Esophagus (tissue), 2 donors: ENCODE results near the gene RETREG3. TPM values are rescaled to one million over a fixed set of nuclear protein-coding genes. Genes with fewer than 3 reads are reported as not detected.
"Not testable (repeated sequence)": the region's sequence is repeated elsewhere in the genome, so short reads cannot be mapped to it uniquely, and the experiment has no call there.

Experiments
- H3K27ac ChIP-seq, 2 donors: one replicate each; pipeline ENCODE4 v1.5.1; 2013; ENCODE audit warnings: low read depth in 2 of 2, mild to moderate bottlenecking in 2 of 2, inconsistent platforms in 1 of 2, low read length in 1 of 2, moderate library complexity in 1 of 2
- H3K27me3 ChIP-seq, 2 donors: one replicate each; pipeline ENCODE4 v1.6.1; 2013; ENCODE audit warnings: low read length in 2 of 2, control low read depth in 1 of 2, mild to moderate bottlenecking in 1 of 2; ENCODE audit not compliant: insufficient read depth in 2 of 2, control insufficient read depth in 1 of 2
- H3K36me3 ChIP-seq, 2 donors: one replicate each; pipeline ENCODE4 v1.6.1; 2013; ENCODE audit warnings: low read length in 1 of 2; ENCODE audit not compliant: control insufficient read depth in 2 of 2, insufficient read depth in 2 of 2
- H3K4me1 ChIP-seq, 2 donors: one replicate each; pipeline ENCODE4 v1.6.1; 2013; ENCODE audit warnings: low read length in 1 of 2; ENCODE audit not compliant: control insufficient read depth in 2 of 2, insufficient read depth in 2 of 2
- H3K4me3 ChIP-seq, 2 donors: one replicate each; pipeline ENCODE4 v1.5.1; 2013; ENCODE audit warnings: low read length in 2 of 2, mild to moderate bottlenecking in 2 of 2, low read depth in 1 of 2, moderate library complexity in 1 of 2
- H3K9me3 ChIP-seq, 2 donors: one replicate each; pipeline ENCODE4 v1.6.1; 2013; ENCODE audit warnings: mild to moderate bottlenecking in 2 of 2, low read depth in 1 of 2, low read length in 1 of 2, moderate library complexity in 1 of 2; ENCODE audit not compliant: control insufficient read depth in 2 of 2, insufficient read depth in 1 of 2
- WGBS, 2 donors: extraction: QIAGEN DNeasy Blood & Tissue Kit; methylation state at CpG; one replicate each; pipeline ENCODE4 v1.1.7; 2013; 5-methylcytosine and 5-hydroxymethylcytosine counted together
- polyA plus RNA-seq, 2 donors: library from polyadenylated mRNA; stranded (reverse); fragments of 200-250 nt; gene quantifications; one replicate each; pipeline ENCODE4 v1.2.3, GENCODE V29; 2013
- donor health status: healthy with polysubstance abuse.
- donor health status: Bipolar disorder and iron deficiency.

RETREG3 gene
- polyA plus RNA-seq, 2 donors: 15.3 to 28.5 TPM

DNA sequence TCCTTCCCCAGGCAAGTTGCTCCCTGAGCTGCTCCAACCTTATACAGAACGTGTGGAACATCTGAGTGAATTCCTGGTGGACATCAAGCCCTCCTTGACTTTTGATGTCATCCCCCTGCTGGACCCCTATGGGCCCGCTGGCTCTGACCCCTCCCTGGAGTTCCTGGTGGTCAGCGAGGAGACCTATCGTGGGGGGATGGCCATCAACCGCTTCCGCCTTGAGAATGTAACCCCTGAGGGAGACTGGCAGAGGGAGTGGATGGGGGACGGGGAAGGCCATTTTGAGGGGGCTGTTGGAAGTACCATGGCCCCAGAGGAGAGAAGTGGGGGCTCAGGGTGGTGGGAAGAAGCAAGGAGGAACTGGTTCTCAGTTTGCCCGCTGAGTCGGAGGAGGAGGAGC, 45.2 kb downstream of the RETREG3 start:
- H3K4me1 ChIP-seq: peaks cover 13 to 38% of the 10 kb centered on the region in 2 donors
- peaks cover 7 to 25% of the 10 kb centered on the region in 2 donors for H3K36me3 ChIP-seq
- no peaks in the 10 kb centered on the region for H3K27me3 ChIP-seq
- H3K9me3 ChIP-seq: no peaks in the 10 kb centered on the region
- peak overlapping the region in 1 of 2 donors; percentile 5 for H3K4me3 ChIP-seq
- WGBS, 2 donors: 81 to 85% methylated on average over 9 of the region's 9 CpGs
- H3K27ac ChIP-seq: peak overlapping the region in 1 of 2 donors; percentile 97

DNA sequence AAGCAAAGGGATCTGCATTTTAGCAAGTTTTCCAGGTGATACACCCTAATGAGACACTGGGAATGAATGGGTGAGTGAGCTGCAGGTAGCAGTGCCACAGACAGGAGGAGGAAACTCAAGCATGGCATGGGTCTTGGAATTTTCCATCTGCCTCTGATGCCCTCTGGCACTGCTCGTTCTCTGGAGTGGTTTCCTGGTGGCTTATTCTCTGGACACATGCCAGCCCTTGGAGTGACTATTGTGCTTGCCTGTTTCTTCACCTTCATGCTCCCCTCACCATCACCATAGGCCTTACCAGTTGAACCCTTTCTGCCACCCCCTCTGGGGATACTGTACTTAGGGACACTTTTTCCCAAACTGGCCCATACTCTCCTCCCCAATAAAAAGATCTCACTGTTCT, 45.6 kb downstream of the RETREG3 start:
- peaks cover 13 to 35% of the 10 kb centered on the region in 2 donors for H3K4me1 ChIP-seq
- H3K4me3 ChIP-seq: peak overlapping the region; percentile 91
- 9 to 19% methylated on average over 1 of the region's 1 CpG for WGBS, 2 donors
- no peaks in the 10 kb centered on the region for H3K27me3 ChIP-seq
- H3K9me3 ChIP-seq: no peaks in the 10 kb centered on the region
- peaks cover 3 to 21% of the 10 kb centered on the region in 2 donors for H3K36me3 ChIP-seq
- H3K27ac ChIP-seq: peak overlapping the region; percentile 89 to 97

DNA sequence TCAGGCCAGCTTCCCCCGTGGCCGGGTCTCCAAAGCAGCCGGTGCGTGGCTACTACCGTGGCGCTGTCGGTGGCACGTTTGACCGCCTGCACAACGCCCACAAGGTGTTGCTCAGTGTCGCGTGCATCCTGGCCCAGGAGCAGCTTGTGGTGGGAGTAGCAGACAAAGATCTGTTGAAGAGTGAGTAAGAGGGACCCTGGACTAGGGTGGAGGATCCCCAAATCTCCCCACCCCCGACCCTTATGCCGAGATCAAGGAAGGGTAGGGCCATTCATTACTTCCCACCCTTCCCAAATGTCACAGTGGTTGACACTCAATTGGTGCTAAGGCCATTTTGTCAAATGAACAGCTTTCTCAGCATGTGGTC, 46.0 kb downstream of the RETREG3 start:
- H3K9me3 ChIP-seq: no peaks in the 10 kb centered on the region
- peak overlapping the region; percentile 91 for H3K4me3 ChIP-seq
- no peaks in the 10 kb centered on the region for H3K27me3 ChIP-seq
- peaks cover 13 to 35% of the 10 kb centered on the region in 2 donors for H3K4me1 ChIP-seq
- peaks cover 3 to 18% of the 10 kb centered on the region in 2 donors for H3K36me3 ChIP-seq
- peak overlapping the region; percentile 89 to 97 for H3K27ac ChIP-seq
- WGBS, 2 donors: 53 to 60% methylated on average over 14 of the region's 14 CpGs

DNA sequence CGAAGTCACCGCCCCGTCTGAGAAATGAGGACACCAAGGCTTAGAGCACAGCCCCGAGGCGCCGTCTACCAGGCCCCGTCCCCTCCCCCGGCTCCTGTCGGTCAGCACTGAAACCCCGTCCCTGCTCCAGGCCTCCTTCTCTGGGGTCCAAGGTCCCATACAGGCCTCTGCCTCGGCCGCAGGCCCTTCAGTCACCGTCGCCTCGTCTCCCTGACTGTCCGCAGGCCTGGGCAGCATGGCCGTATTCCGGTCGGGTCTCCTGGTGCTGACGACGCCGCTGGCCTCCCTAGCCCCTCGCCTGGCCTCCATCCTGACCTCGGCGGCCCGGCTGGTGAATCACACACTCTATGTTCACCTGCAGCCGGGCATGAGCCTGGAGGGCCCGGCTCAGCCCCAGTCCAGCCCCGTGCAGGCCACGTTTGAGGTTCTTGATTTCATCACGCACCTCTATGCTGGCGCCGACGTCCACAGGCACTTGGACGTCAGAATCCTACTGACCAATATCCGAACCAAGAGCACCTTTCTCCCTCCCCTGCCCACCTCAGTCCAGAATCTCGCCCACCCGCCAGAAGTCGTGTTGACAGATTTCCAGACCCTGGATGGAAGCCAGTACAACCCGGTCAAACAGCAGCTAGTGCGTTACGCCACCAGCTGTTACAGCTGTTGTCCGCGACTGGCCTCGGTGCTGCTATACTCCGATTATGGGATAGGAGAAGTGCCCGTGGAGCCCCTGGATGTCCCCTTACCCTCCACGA, 46.6 kb downstream of the RETREG3 start:
- Histone ChIP-seq H3K4me3 (peak overlapping the region; percentile 91), H3K9me3 (no peaks in the 10 kb centered on the region), H3K27me3 (no peaks in the 10 kb centered on the region), H3K36me3 (peaks cover 3 to 18% of the 10 kb centered on the region in 2 donors), H3K4me1 (peaks cover 13 to 32% of the 10 kb centered on the region in 2 donors), H3K27ac (peak overlapping the region; percentile 89 to 97)
- WGBS, 2 donors: 7 to 8% methylated on average over 47 to 48 of the region's 48 CpGs

DNA sequence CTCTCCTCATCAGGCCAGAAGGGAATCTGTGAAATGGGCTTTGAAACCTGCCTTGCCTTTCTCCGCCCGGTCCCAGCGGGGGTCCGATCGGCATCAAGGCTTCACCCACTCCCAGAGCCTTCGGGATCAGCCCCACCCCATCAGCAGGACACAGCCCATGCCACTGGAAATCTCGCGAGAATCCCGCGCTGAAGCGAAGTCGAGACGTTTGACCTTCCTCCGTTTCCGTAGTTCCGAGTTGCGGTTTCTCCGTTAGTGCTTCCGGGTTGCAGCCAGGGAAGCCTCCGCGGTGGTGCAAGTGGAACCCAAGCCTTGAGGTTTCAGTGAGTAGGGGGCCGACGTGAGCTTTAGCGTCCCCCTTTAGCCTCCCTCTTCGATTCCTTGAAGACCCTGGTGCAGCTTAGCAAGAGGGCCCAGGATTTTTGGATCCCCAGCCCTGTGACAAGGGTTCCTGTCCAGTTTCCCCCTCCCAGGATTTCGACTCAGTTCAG, 47.2 kb downstream of the RETREG3 start, which contains the start of gene COASY:
Gene COASY (plus strand): TSS at position 252 of the 491 bp plus-strand sequence. CDS start 475 bp downstream, outside the sequence.
- peak within 1 kb of the TSS; percentile 89 to 97 for H3K27ac ChIP-seq
- H3K9me3 ChIP-seq: no peaks in the 10 kb centered on the region
- H3K36me3 ChIP-seq: peaks cover 3 to 18% of the 10 kb centered on the region in 2 donors
- peaks cover 13 to 29% of the 10 kb centered on the region in 2 donors for H3K4me1 ChIP-seq
- 1% methylated on average over 26 of the region's 26 CpGs for WGBS, 2 donors
- H3K27me3 ChIP-seq: no peaks in the 10 kb centered on the region
- H3K4me3 ChIP-seq: peak within 1 kb of the TSS; percentile 91

DNA sequence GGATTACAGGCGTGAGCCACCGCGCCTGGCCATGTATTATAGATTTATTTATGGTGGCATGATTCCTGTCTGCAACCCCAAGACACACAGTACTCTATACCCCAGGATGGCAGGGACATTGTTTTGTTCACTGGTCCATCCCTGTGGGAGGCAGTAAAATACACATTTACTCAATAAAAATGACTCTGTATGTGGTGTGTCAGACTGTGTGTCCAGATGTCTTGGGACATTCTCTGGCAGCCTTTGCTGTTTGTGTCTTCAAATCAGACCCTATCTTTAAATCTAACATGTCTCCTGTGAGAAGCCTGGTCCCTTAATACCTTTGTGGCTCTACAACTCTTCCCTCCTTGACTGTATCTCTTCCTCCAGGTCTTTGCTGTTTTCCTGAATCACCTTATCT, 48.9 kb downstream of the RETREG3 start:
- no peak overlapping the region for H3K4me3 ChIP-seq
- no peaks in the 10 kb centered on the region for H3K9me3 ChIP-seq
- H3K27me3 ChIP-seq: no peaks in the 10 kb centered on the region
- H3K27ac ChIP-seq: no peak overlapping the region
- peaks cover 9 to 19% of the 10 kb centered on the region in 2 donors for H3K4me1 ChIP-seq
- peaks cover 0 to 9% of the 10 kb centered on the region in 2 donors for H3K36me3 ChIP-seq
- 81 to 90% methylated on average over 3 of the region's 3 CpGs for WGBS, 2 donors

DNA sequence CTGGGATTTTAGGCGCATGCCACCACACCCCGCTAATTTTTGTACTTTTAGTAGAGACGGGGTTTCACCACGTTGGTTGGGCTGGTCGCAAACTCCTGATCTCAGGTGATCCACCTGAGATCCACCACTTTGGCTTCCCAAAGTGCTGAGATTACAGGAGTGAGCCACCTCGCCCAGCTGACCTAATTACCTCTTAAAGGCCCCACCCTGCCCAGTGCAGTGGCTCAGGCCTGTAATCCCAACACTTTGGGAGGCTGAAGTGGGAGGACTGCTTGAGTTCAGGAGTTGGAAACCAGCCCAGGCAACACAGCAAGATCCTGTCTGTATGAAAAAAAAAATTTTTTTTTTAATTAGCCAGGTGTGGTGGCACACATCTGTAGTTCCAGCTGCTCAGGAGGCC, 50.1 kb downstream of the RETREG3 start:
- H3K27me3 ChIP-seq: no peaks in the 10 kb centered on the region
- H3K4me1 ChIP-seq: peaks cover 9 to 21% of the 10 kb centered on the region in 2 donors
- WGBS, 2 donors: 71 to 72% methylated on average over 6 of the region's 6 CpGs
- peak overlapping the region in 1 of 2 donors; percentile 63 for H3K27ac ChIP-seq
- H3K36me3 ChIP-seq: no peaks in the 10 kb centered on the region
- no peaks in the 10 kb centered on the region for H3K9me3 ChIP-seq
- no peak overlapping the region for H3K4me3 ChIP-seq

DNA sequence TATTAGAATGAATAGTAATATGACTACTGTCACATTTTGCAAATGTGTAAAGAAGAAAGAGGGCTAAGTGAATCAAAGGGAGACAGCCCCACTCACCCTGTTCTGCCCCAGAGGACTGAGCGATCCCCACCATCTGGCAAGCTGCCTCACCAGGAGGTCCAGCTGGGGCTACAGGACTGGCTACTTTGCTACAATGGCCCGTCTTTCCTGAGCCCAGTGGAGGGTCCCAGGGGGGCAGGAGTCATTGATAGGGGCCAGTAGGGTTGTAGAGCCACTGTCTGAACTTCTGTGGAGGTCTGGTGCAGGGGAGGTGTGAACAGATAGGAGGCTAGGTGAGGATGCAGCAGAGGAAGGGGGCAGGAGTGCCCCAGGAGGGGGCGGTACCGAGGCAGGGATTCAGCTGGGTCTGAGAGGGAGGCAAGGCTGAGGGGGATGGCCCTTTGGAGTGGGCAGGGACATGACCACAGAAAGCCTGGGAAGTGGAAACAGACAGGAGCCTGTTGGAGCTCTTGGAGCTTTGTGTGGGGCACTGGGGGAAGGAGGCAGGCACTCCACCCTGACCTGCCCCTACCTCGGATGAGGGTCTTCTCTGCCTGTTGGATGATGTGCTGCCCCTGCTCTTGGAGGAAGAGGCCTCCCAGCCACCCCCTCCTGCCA, 53.1 kb downstream of the RETREG3 start:
- 63 to 64% methylated on average over 4 to 5 of the region's 5 CpGs for WGBS, 2 donors
- H3K4me3 ChIP-seq, H3K27ac ChIP-seq: not testable (repeated sequence)

DNA sequence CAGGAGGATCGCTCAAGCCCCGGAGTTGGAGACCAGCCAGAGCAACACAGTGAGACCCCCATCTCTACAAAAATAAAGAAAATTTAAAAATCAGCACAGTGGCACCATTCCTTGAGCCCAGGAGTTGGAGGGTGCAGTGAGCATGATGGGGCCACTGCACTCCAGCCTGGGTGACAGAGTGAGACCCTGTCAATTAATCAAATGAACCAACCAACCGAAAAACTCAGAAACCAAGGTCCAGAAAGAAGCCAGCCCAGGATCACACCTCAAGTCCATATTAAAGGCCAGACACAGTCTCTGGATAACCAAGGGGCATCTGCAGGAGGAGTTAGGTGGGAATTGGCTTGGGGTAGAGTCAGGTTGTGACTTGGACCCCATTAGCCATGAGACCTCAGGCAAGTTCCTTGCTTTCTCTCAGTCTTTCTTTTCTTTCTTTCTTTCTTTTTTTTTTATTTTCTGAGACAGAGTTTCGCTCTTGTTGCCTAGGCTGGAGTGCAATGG, 54.0 kb downstream of the RETREG3 start:
- H3K27me3 ChIP-seq: no peaks in the 10 kb centered on the region
- 26 to 27% methylated on average over 4 of the region's 4 CpGs for WGBS, 2 donors
- H3K4me1 ChIP-seq: peaks cover 0 to 10% of the 10 kb centered on the region in 2 donors
- peak overlapping the region; percentile 94 to 95 for H3K27ac ChIP-seq
- no peaks in the 10 kb centered on the region for H3K36me3 ChIP-seq
- no peaks in the 10 kb centered on the region for H3K9me3 ChIP-seq
- peak overlapping the region; percentile 79 to 88 for H3K4me3 ChIP-seq

More for the DNA sequence above, 53.1 kb downstream of the RETREG3 start:
- H3K9me3 ChIP-seq, H3K4me1 ChIP-seq, H3K36me3 ChIP-seq, H3K27me3 ChIP-seq: not testable (repeated sequence)
